Body of pancreas (tissue), 4 donors: ENCODE data around the gene RILPL1. TPM values are rescaled to one million over a fixed set of nuclear protein-coding genes. Genes with fewer than 3 reads are reported as not detected.

Source experiments
- ATAC-seq: fragments of 150-250 bp; one replicate; pipeline ENCODE4 v1.9.1; 2016
- DNase-seq, 4 donors: peaks; one replicate each; pipeline ENCODE4 v3.0.0-alpha.2; 2019
- H3K27ac ChIP-seq, 4 donors: fragments of 200-600 bp; sonication (generic); 1 replicate in 3 of 4; 2 replicates in 1 of 4; pipeline versions ENCODE4 v1.5.1 to v1.6.1; 2016 to 2019; ENCODE audit warnings: mild to moderate bottlenecking in 1 of 4, mixed read lengths in 1 of 4, moderate library complexity in 1 of 4
- H3K27me3 ChIP-seq, 2 donors: fragments of 200-600 bp; sonication (generic); one replicate each; pipeline ENCODE4 v1.6.0; 2016; ENCODE audit warnings: mild to moderate bottlenecking in 1 of 2
- H3K36me3 ChIP-seq, 2 donors: fragments of 200-600 bp; sonication (generic); replicated peaks in 1 of 2; 2 replicates each; pipeline ENCODE4 v1.5.1; 2016; ENCODE audit warnings: low read depth in 2 of 2; ENCODE audit not compliant: insufficient read depth in 1 of 2
- H3K4me1 ChIP-seq: fragments of 200-600 bp; sonication (generic); one replicate; pipeline ENCODE4 v1.6.0; 2016
- H3K4me3 ChIP-seq, 2 donors: fragments of 200-600 bp; sonication (generic); 1 replicate in 1 of 2; 2 replicates in 1 of 2; pipeline ENCODE4 v1.5.1; 2016 to 2019
- H3K9me3 ChIP-seq, 3 donors: fragments of 200-600 bp; sonication (generic); 1 replicate in 2 of 3; 2 replicates in 1 of 3; pipeline ENCODE4 v1.5.1; 2016
- POLR2A ChIP-seq, 3 donors: fragments of 450-650 bp; IDR thresholded peaks; one replicate each; pipeline ENCODE4 v1.6.1; 2016; ENCODE audit warnings: antibody characterized with exemption in 3 of 3, mild to moderate bottlenecking in 2 of 3
- WGBS, 2 donors: methylation state at CpG; one replicate each; pipeline ENCODE4 v1.1.5; 2017; 5-methylcytosine and 5-hydroxymethylcytosine counted together
- intact Hi-C: fragments of 100-400 bp; cut with DNase I; formaldehyde crosslinking; loops from one replicate; pipeline ENCODE4 v1.15.1; 2023
- total RNA-seq, 2 donors: library from RNA; depleted of rRNA; stranded (reverse); fragments of >200 nt; gene quantifications; one replicate each; pipeline ENCODE4 v1.1.0, GENCODE V29; 2016
- TF ChIP-seq, protein P1 (sequence below), 7 experiments: fragments of 450-650 bp in 4 of 7; fragments of 200-600 bp in 3 of 7; sonication (generic) in 3 of 7; IDR thresholded peaks; one replicate each; pipeline ENCODE4 v1.5.1; 2016 to 2019; ENCODE audit warnings: antibody characterized with exemption in 7 of 7

Gene RILPL1
- total RNA-seq, 2 donors from 2014 or later, result 4.3 to 4.9 TPM

DNA sequence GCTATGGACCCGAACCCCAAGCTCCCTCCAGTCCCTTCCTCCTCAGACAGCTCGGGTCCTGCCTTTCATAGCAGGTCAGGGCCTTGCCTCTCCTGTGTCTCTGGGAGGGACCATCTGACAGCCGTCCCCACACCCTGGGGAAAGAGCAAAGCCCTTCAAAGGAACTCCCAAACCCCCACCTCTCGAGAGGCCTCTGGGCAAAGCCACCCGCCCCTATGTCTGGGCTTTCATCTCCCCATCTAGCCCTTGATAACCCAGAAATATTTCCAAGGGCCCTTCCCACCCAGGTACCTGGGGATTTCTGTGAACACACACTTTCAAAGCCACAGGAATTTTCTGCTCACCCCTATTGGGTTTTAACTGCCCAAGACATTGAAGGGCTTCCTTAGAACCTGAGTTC, 43.4 kb downstream of the RILPL1 start:
- ATAC-seq, result no peak
- no peaks in the 10 kb centered on the region for H3K36me3 ChIP-seq
- H3K4me3 ChIP-seq, result no peak overlapping the region
- WGBS, 2 donors, result 82 to 86% methylated on average over 3 to 5 of the region's 5 CpGs
- no peaks in the 10 kb centered on the region for H3K9me3 ChIP-seq
- no peak overlapping the region for H3K27ac ChIP-seq
- TF ChIP-seq, protein P1, sequence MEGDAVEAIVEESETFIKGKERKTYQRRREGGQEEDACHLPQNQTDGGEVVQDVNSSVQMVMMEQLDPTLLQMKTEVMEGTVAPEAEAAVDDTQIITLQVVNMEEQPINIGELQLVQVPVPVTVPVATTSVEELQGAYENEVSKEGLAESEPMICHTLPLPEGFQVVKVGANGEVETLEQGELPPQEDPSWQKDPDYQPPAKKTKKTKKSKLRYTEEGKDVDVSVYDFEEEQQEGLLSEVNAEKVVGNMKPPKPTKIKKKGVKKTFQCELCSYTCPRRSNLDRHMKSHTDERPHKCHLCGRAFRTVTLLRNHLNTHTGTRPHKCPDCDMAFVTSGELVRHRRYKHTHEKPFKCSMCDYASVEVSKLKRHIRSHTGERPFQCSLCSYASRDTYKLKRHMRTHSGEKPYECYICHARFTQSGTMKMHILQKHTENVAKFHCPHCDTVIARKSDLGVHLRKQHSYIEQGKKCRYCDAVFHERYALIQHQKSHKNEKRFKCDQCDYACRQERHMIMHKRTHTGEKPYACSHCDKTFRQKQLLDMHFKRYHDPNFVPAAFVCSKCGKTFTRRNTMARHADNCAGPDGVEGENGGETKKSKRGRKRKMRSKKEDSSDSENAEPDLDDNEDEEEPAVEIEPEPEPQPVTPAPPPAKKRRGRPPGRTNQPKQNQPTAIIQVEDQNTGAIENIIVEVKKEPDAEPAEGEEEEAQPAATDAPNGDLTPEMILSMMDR (IDR thresholded peaks at IDR 0.05), result no peak
- TF ChIP-seq POLR2A (IDR thresholded peaks at IDR 0.05), result no peak
- no peaks in the 10 kb centered on the region for H3K27me3 ChIP-seq
- no peak for DNase-seq
- no peaks in the 10 kb centered on the region for H3K4me1 ChIP-seq
- intact Hi-C loops, result no loop called here

DNA sequence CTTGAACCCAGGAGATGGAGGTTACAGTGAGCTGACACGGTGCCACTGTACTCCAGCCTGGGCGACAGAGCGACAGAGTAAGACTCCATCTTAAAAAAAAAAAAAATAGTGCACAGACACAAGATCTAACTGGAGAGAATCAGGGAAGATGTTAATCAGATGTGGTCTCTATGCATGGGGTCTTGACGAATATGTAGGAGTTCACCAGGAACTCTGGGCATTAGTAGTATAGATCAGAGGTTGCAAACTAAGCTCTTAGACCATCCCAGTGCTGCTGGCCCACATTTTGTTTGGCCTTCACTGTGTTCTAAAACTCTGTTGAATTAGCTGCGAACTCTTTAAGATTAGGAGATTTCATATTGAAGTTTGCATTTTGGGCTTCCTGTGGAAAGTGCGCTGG, 43.9 kb downstream of the RILPL1 start:
- no peak overlapping the region for H3K27ac ChIP-seq
- TF ChIP-seq, protein P1 (IDR thresholded peaks at IDR 0.05), result no peak
- TF ChIP-seq POLR2A (IDR thresholded peaks at IDR 0.05), result no peak

DNA sequence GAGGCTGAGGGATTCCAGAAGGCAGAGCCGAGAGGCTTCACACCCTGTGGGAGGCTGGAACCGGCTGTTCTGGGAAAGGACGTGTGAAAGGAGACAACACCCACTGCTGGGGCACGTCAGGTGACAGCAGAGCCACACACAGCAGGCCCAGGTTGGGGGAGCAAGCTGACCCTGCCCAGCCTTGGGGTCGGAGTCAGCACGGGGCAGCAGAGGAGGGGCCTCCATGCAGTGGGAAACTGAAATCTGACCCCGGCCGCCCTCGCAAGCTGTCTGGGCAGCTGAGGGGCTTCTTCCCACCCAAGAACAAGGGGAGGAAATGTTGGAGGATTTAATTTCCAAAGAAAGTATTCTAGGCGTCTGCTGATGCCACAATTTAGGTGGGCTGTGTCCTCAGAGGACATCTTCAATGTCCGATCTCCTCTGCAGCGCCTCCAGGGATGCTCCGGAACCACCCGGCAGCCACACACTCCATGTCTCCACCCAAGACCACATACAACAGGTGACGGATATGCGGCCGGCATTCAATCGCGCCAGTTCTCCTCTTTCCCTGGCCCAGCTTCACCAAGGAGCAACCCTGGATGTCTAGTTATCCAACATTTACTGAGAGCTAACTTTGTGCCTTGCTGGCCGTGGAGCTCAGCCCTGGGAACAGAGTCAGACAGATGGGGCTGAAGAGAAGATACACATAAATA, 44.8 kb downstream of the RILPL1 start:
- no peak overlapping the region for H3K4me3 ChIP-seq

More for the DNA sequence above, 43.9 kb downstream of the RILPL1 start:
- WGBS, 2 donors, result 90 to 91% methylated on average over 6 of the region's 6 CpGs
- Histone ChIP-seq H3K9me3 (no peaks in the 10 kb centered on the region), H3K4me1 (no peaks in the 10 kb centered on the region), H3K4me3 (no peak overlapping the region), H3K27me3 (no peaks in the 10 kb centered on the region), H3K36me3 (peaks cover 0 to 2% of the 10 kb centered on the region in 2 donors)
- intact Hi-C loops, result no loop called here
- DNase-seq (no peak), ATAC-seq (no peak)

DNA sequence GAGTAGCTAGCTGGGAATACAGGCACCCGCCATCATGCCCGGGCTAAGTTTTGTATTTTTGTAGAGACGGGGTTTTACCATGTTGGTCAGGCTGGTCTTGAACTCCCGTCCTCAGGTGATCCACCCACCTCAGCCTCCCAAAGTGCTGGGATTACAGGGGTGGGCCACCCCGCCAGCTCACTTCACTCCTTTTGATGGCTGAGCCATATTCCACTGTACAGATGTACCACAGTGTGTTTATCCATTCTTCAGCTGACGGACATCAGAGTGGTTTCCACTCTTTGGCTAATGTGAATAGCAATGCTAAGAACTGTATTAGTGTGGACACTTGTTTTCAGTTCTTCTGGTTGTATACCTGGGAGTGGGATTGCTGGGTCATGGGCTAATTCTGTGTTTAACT, 46.1 kb downstream of the RILPL1 start:
- ATAC-seq (no peak), DNase-seq (no peak)
- no peak overlapping the region for H3K27ac ChIP-seq
- TF ChIP-seq, protein P1 (IDR thresholded peaks at IDR 0.05), result no peak
- no peak for TF ChIP-seq POLR2A (IDR thresholded peaks at IDR 0.05)
- H3K9me3 ChIP-seq, result no peaks in the 10 kb centered on the region
- WGBS, 2 donors, result 96 to 97% methylated on average over 6 of the region's 6 CpGs
- no peaks in the 10 kb centered on the region for H3K4me1 ChIP-seq
- no peak overlapping the region for H3K4me3 ChIP-seq
- peaks cover 0 to 2% of the 10 kb centered on the region in 2 donors for H3K36me3 ChIP-seq
- no peaks in the 10 kb centered on the region for H3K27me3 ChIP-seq
- intact Hi-C loops, result no loop called here

More for the DNA sequence above, 44.8 kb downstream of the RILPL1 start:
- intact Hi-C loops, result no loop called here
- WGBS, 2 donors, result 90 to 92% methylated on average over 14 to 20 of the region's 20 CpGs
- TF ChIP-seq, protein P1 (IDR thresholded peaks at IDR 0.05), result no peak
- no peak for TF ChIP-seq POLR2A (IDR thresholded peaks at IDR 0.05)
- Histone ChIP-seq H3K4me1 (no peaks in the 10 kb centered on the region), H3K9me3 (no peaks in the 10 kb centered on the region), H3K36me3 (peaks cover 0 to 2% of the 10 kb centered on the region in 2 donors), H3K27ac (no peak overlapping the region), H3K27me3 (no peaks in the 10 kb centered on the region)
- ATAC-seq (no peak), DNase-seq (no peak)

DNA sequence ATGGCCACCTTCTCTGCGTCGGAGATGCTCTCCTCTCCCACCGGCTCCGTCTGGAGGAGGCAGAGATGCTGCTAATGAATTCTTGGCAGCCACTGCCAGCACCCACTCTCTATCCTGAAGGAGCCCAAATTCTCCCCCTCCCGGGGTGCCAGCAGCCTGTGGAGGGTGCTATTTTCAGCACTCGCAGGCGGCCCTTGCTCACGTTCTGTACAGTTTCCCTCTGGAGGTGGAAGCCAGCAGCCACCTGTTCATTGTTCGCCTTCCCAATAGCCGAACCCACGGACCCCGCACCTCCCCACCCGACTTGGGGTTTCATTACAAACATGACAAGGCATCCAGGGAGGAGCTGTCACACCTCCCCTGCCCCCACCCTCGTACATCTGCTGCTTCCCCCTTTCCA, 47.8 kb downstream of the RILPL1 start:
- Histone ChIP-seq H3K9me3 (no peaks in the 10 kb centered on the region), H3K36me3 (peaks cover 0 to 2% of the 10 kb centered on the region in 2 donors), H3K27ac (no peak overlapping the region), H3K4me3 (no peak overlapping the region), H3K4me1 (no peaks in the 10 kb centered on the region), H3K27me3 (no peaks in the 10 kb centered on the region)
- no peak for TF ChIP-seq POLR2A (IDR thresholded peaks at IDR 0.05)
- TF ChIP-seq, protein P1 (IDR thresholded peaks at IDR 0.05), result no peak
- DNase-seq (no peak), ATAC-seq (no peak)
- intact Hi-C loops, result no loop called here
- WGBS, 2 donors, result 81 to 82% methylated on average over 14 of the region's 14 CpGs
